Putamen (tissue), 1 donor: ENCODE measurements around the gene RHOBTB3.

Experiments
- DNase-seq: peaks from one replicate; pipeline ENCODE4 v3.0.0-alpha.2; 2016; ENCODE audit warnings: low spot score

The RHOBTB3 gene

DNA sequence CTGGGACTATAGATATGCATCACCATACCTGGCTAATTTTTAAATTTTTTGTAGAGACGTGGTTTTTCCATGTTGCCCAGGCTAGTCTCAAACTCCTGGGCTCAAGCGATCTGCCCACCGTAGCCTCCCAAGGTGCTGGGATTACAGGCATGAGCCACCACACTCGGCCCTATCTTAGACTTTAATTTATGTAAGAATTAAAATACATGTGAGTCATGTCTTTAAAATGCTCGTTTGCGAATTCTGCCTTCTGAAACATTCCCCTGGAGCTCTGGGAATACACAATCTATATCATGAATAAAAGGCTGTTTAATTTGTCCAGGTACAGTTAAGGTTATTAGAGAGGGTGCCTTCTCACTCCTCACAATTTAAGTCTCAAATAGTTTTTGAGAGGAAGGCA lies 32.8 kb downstream of the RHOBTB3 start:
- no peak for DNase-seq

GRCh38 chr5:95768731-95769130 lies 37.6 kb downstream of the RHOBTB3 start:
- no peak for DNase-seq

- no peak for DNase-seq
Observed at GRCh38 chr5:95770830-95771708, 39.9 kb downstream of the RHOBTB3 start.

DNA sequence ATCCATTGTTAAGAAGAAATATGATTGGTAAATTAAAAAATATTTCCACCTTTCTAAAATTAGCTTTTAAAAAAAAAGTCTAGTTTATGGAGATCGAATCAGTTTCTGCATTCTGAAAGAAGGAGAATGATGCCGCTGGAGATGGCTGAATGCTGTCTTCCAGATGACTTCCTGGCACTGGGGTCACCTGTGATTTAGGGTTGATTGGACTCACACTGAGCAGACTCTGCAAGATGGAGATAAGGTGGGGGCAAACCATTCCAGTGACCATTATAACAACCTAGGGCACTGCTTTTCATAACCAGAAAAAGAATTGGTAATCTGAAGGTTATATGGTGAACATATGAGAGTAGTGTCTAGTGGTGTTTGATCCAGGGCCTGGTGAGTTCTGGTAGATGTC lies 40.8 kb downstream of the RHOBTB3 start:
- DNase-seq, result no peak

DNA sequence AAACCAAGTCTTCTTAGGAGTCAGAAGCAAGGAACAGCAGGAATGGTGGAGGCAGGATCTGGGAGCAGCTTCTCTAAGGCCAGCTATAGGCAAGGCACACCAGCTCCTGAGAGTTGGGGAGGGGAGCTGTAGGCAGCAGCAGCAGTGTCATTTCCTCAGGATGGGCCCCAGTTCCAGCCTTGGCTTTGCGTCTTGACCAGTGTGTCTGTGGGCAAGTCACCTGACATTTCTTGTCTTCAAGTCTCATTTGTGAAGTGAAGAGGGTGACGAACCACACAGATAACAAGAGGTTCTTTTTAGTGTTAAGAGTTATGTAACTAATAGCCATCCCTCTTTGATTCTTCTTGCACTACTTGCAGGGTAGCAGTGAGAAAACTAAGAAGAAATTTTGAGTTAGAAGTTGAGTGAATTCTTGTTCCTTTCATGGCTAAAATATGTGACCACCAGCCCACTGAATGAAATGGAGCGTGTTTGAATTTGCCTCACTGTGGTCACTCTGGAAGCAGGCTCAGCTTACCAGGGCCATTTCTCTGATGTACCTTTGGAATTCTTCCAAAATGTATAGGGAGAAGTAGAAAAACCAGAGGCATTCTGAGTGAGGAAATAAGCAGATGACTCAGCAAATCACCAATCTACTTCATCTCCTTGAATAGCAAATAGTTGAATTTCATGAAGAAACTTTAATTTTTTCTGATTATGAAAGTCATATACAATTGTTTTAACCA lies 42.4 kb downstream of the RHOBTB3 start:
- DNase-seq, result no peak

GRCh38 chr5:95777441-95777840 lies 46.3 kb downstream of the RHOBTB3 start:
- no peak for DNase-seq

- no peak for DNase-seq
Observed at GRCh38 chr5:95778713-95779436, 47.7 kb downstream of the RHOBTB3 start.

- no peak for DNase-seq
Observed at GRCh38 chr5:95779611-95780010, 48.5 kb downstream of the RHOBTB3 start.

DNA sequence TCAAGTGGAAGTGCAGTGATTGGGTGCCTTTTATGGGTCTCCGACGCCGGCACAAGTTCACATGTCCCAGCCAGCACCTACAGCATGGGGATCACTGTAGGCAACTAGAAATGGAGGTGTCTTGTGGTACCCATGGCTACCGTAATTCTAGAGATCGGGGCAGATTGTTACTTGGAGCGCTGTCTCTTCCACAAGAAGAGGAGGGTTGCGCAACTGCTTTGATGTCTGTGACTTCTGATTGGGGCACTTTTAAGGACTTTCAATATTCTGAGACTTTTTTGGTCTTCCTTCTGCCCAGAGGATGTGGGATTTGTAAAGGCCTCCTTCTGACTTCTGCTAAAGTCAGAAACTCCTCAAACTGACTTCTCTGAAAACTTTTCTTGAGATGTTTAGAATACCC lies 49.5 kb downstream of the RHOBTB3 start:
- no peak for DNase-seq

GRCh38 chr5:95781101-95781583 lies 50.0 kb downstream of the RHOBTB3 start:
- DNase-seq, result peak; percentile 83

- no peak for DNase-seq
Observed at GRCh38 chr5:95782181-95782580, 51.0 kb downstream of the RHOBTB3 start.

DNA sequence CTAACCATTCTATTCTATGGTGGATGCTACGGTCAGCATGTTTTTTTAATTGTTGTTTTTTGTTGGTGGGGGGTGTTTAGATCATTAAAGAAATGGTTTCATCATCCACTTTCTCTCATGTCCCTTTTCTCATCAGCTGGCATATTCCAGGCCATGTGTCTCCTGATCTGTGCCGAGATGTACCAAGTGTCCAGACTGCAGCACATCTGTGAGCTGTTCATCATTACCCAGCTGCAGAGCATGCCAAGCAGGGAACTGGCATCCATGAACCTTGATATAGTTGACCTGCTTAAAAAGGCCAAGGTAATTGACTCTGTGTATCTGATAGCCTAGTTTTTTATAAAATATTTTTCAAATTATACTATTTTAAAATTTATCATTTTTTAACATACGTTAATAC lies 52.5 kb downstream of the RHOBTB3 start:
- DNase-seq, result no peak

DNA sequence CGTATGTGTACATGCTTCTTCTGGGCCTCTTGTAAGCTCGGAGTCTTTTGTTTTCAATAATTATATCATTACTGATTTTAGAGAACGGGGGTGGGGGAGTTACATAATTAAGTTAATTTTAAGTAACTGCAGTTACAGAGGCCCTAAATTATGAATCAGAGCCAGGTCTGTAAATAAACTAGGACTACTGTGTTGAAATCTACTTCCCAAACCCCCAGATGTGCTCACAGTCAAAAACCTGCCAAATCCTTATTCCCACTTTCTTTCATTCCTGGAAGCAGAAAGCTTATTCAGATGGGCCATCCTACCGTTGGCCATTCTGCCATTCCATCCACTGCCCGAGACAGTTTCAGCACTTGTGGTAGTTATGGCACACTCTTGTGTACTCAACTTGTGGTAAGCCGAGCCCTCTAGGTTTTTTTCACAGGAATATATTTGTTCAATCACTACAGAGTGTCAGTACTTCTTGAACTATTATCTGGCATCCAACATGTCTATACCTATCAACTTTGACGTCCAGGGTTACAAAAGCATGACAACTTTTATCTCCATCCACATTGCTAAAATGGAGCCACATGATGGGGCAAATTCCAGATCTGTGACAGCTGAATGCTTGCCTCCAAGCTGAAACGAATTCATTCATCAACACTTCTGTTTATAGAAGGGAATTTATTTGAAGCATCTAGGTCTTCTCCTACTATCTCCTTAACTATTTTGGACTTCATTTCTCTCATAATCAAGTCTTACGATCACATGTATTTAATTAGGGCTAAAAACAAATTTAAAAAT lies 53.6 kb downstream of the RHOBTB3 start:
- no peak for DNase-seq

GRCh38 chr5:95786821-95787418 lies 55.8 kb downstream of the RHOBTB3 start:
- DNase-seq, result no peak

GRCh38 chr5:95788493-95788892 lies 57.4 kb downstream of the RHOBTB3 start:
- DNase-seq, result no peak

DNA sequence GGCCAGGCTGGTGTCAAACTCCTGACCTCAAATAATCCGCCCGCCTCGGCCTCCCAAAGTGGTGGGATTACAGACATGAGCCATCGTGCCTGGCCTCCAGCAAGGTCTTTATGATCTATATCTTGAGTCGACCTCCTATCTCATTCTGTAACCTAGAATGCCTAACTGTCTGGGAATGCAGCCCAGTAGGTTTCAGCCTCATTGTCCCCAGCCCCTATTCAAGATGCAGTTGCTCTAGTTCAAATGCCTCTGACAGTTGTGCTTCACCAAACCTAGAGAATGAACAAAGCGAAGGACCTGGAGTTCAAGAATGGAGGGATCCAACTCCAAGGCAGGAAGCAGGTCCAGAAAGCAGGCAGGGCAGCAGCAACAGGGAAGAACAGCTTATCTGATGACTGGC lies 60.6 kb downstream of the RHOBTB3 start:
- DNase-seq, result no peak

- DNase-seq, result no peak
Observed at GRCh38 chr5:95794070-95794516, 63.0 kb downstream of the RHOBTB3 start.

GRCh38 chr5:95797301-95797700 lies 66.2 kb downstream of the RHOBTB3 start:
- DNase-seq, result no peak

DNA sequence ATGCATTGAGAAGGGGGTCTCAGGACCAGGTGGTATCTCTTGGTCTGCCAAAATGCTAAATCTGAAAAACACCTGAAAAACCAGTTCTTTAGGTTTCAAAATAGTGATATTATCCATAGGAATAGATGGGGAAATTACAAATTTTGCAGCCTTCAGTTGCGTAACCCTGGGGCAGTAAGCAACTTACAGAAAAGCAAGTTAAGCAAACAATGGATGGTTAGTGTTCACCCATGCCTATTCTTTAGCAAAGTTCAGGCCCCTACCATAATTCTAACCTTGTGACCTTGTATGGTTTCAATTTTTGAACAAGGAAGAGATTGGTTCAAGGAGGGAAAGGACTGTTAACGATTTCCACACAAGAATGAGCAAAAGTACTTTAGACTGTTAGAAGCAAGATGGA lies 66.9 kb downstream of the RHOBTB3 start:
- no peak for DNase-seq

DNA sequence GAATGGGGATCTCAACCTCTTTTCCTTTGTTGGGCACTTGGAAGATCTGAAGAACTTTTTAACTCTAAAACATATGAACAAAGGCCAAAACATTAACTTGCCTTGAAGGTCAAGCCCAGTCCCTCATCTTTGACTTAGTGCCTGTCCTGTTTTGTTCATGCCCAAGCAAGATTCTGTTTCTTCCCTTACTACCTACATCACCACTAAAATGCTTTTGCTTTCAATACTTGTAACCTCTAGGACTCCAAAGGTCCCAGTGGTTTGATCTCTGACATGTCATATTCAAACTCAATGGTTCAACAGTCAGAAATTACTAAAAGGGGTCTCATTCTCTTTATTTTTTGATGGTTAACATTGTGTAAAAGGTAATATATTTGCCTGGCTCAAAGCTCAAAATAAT lies 67.4 kb downstream of the RHOBTB3 start:
- no peak for DNase-seq

GRCh38 chr5:95799191-95799835 lies 68.2 kb downstream of the RHOBTB3 start:
- DNase-seq, result no peak
